Raji (cell line): ENCODE results near the gene ZNRD2.

Experiments
- POLR2A ChIP-seq: IDR thresholded peaks from 2 replicates; pipeline ENCODE4 v1.6.1; 2011; ENCODE audit warnings: low read depth, low read length, control low read depth; ENCODE audit not compliant: insufficient read depth

The ZNRD2 gene

GRCh38 chr11:65560555-65561418 is 9.5 kb upstream of the ZNRD2 start:
- TF ChIP-seq POLR2A = no peak

- no peak for TF ChIP-seq POLR2A
These were observed 8.3 kb upstream of the ZNRD2 start for GRCh38 chr11:65562020-65562419.

- TF ChIP-seq POLR2A = no peak
These were observed 7.5 kb upstream of the ZNRD2 start for GRCh38 chr11:65562788-65563187.

GRCh38 chr11:65563601-65564000 is 6.7 kb upstream of the ZNRD2 start:
- no peak for TF ChIP-seq POLR2A

GRCh38 chr11:65565624-65566453 is 4.4 kb upstream of the ZNRD2 start:
- TF ChIP-seq POLR2A = no peak

GRCh38 chr11:65569164-65569972 is 909 bp upstream of the ZNRD2 start:
- TF ChIP-seq POLR2A = no peak

GRCh38 chr11:65571420-65571819 is 1.1 kb downstream of the ZNRD2 start:
- no peak for TF ChIP-seq POLR2A

GRCh38 chr11:65571940-65572339 is 1.7 kb downstream of the ZNRD2 start:
- TF ChIP-seq POLR2A = no peak

GRCh38 chr11:65572356-65573051 is 2.2 kb downstream of the ZNRD2 start, which contains the start of gene FAM89B:
TSS of gene FAM89B (plus strand) at chr11:65572538. CDS start at chr11:65572670, 132 bp downstream.
- peak; percentile 31; the same call in 1 of the 2 replicates for TF ChIP-seq POLR2A

- TF ChIP-seq POLR2A = no peak
These were observed 3.3 kb downstream of the ZNRD2 start for GRCh38 chr11:65573391-65574079.

GRCh38 chr11:65574109-65574810 is 4.0 kb downstream of the ZNRD2 start:
- TF ChIP-seq POLR2A = peak; percentile 50

- no peak for TF ChIP-seq POLR2A
These were observed 4.7 kb downstream of the ZNRD2 start for GRCh38 chr11:65574811-65575567.

GRCh38 chr11:65575568-65576231 is 5.4 kb downstream of the ZNRD2 start, which contains the start of gene EHBP1L1:
TSS of gene EHBP1L1 (plus strand) at chr11:65576053. CDS start at chr11:65576303, 250 bp downstream.
- peak; percentile 73 for TF ChIP-seq POLR2A
